Adipose tissue (tissue), 3 donors: ENCODE measurements around the gene FBXL22. TPM values are rescaled to one million over a fixed set of nuclear protein-coding genes. Genes with fewer than 3 reads are reported as not detected.

Experiments
- polyA plus RNA-seq, 3 donors: library from polyadenylated mRNA; stranded (reverse); fragments of 200-250 nt; gene quantifications; one replicate each; pipeline ENCODE4 v1.2.3, GENCODE V29; 2013
- donor health status: healthy with polysubstance abuse.
- donor health status: Bipolar disorder and iron deficiency.
- donor health status: healthy.

The FBXL22 gene
- polyA plus RNA-seq, 3 donors = 0.55 to 0.79 (median 0.67) TPM

Other genes with a start within 250 kb of the FBXL22 start
- gene CA12, start 215.5 kb upstream of the FBXL22 start, polyA plus RNA-seq = 1 to 10 TPM; 1.5 to 9.6 (median 3.7) TPM
- 10 to 100 TPM; 12.0 to 27.6 (median 15.6) TPM for gene USP3, start 92.8 kb upstream of the FBXL22 start, polyA plus RNA-seq
- gene HERC1, start 236.6 kb downstream of the FBXL22 start, polyA plus RNA-seq = 10 to 100 TPM; 20.2 to 35.6 (median 34.4) TPM